DMS153 treated with DMSO at 0.1 percent for 48 hours (cell line): ENCODE measurements around the gene MSMO1.
"Not testable (repeated sequence)": the region's sequence is repeated elsewhere in the genome, so short reads cannot be mapped to it uniquely, and the experiment has no call there.

Experiments used
- DNase-seq: peaks from one replicate; lab custom pipeline; 2025; ENCODE audit not compliant: unreplicated experiment; lab: John Stamatoyannopoulos, UW

Gene MSMO1

GRCh38 chr4:165327211-165328100, at the start of gene MSMO1:
TSS of gene MSMO1 (plus strand) at chr4:165327669. CDS start at chr4:165333371, 5,702 bp downstream.
- DNase-seq: peak; percentile 95

GRCh38 chr4:165279531-165279930, 47.9 kb upstream of the MSMO1 start:
- DNase-seq: not testable (repeated sequence)

- not testable (repeated sequence) for DNase-seq
Measured at GRCh38 chr4:165284697-165285096, 42.8 kb upstream of the MSMO1 start.

GRCh38 chr4:165286619-165287340, 40.7 kb upstream of the MSMO1 start:
- DNase-seq: not testable (repeated sequence)

GRCh38 chr4:165288226-165288625, 39.2 kb upstream of the MSMO1 start:
- no peak for DNase-seq

- no peak for DNase-seq
Measured at GRCh38 chr4:165288639-165289422, 38.6 kb upstream of the MSMO1 start.

- DNase-seq: no peak
Measured at GRCh38 chr4:165289423-165289785, 38.1 kb upstream of the MSMO1 start.

GRCh38 chr4:165293061-165293460, 34.4 kb upstream of the MSMO1 start:
- no peak for DNase-seq

GRCh38 chr4:165293927-165294649, 33.4 kb upstream of the MSMO1 start:
- no peak for DNase-seq

- no peak for DNase-seq
Measured at GRCh38 chr4:165294907-165295306, 32.6 kb upstream of the MSMO1 start.

- DNase-seq: no peak
Measured at GRCh38 chr4:165297626-165298025, 29.8 kb upstream of the MSMO1 start.

GRCh38 chr4:165299399-165300060, 27.9 kb upstream of the MSMO1 start:
- no peak for DNase-seq

GRCh38 chr4:165301833-165302232, 25.6 kb upstream of the MSMO1 start:
- DNase-seq: no peak

GRCh38 chr4:165302658-165303057, 24.8 kb upstream of the MSMO1 start:
- DNase-seq: no peak

GRCh38 chr4:165308166-165308565, 19.3 kb upstream of the MSMO1 start:
- DNase-seq: no peak

- no peak for DNase-seq
Measured at GRCh38 chr4:165308606-165309005, 18.9 kb upstream of the MSMO1 start.

- DNase-seq: no peak
Measured at GRCh38 chr4:165309456-165309855, 18.0 kb upstream of the MSMO1 start.

- no peak for DNase-seq
Measured at GRCh38 chr4:165312506-165312905, 15.0 kb upstream of the MSMO1 start.

- DNase-seq: no peak
Measured at GRCh38 chr4:165319030-165319429, 8.4 kb upstream of the MSMO1 start.

GRCh38 chr4:165319509-165319908, 8.0 kb upstream of the MSMO1 start:
- no peak for DNase-seq
